Germinal center (tissue), 1 donor: ENCODE results near the gene MAB21L4.

Experiments used
- DNase-seq: peaks from one replicate; pipeline ENCODE4 v3.0.0; 2012; ENCODE audit warnings: mixed read lengths, low spot score

Gene MAB21L4

DNA sequence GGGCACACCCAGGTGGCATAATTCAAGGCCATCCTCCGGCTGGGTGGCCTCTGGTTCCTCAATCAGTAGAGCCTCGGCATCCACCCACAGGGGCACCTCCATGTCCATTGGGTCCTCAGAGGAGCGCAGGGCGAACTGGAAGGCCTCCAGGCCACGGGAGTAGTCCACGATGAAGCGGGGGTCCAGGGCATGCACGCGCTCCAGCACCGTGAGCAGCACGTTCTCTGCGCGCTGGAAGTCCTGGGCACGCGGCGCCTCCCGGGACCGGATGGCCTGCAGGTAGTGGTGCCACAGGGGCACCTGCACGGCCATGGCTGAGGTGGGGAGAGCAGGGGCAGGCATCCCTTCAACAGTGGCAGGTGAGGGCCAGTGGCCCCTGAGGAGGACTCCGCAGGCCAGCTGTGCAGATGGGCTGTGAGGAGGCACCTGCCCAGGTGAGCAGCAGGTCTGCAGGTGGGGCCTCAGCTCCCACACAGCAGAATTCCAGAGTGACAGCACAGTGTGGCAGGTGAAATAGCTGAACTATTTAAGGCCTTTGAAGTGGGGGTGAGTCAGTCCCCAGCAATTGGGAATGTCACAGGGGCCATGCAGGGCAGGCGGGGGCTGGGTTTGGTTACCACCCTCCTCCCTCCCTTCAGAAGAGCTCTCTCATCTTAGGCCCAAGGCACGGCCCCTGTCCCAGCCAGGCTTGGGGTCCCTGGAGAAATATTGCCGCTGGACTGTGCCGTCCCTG, at the start of gene MAB21L4:
Gene MAB21L4 (minus strand): TSS at position 501 of the 733 bp plus-strand sequence. CDS start 159 bp downstream, at position 342.
- no peak for DNase-seq

DNA sequence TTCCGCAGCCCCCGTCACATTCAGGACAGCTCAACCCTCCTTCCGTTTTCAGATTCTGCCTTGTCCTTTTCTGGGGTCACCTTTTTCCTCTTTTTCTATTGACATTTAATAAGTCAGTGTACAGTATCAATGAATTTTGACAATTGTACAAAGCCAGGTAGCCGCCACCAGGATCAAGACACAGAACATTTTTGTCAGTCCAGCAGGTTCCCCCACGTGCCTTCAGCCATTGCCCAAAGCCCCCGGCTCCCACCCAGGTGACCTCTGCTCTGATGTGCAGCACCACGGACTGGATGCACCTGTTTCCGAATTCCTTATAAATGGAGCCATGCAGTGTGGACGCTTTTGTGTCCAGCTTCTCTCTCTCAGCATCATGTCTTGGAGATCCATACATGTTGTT, 40.1 kb upstream of the MAB21L4 start:
- no peak for DNase-seq

- DNase-seq: no peak
Measured at GRCh38 chr2:240935103-240935876, 39.3 kb upstream of the MAB21L4 start.

GRCh38 chr2:240934701-240935102, 38.7 kb upstream of the MAB21L4 start:
- no peak for DNase-seq

GRCh38 chr2:240933966-240934700, 38.2 kb upstream of the MAB21L4 start:
- DNase-seq: no peak

DNA sequence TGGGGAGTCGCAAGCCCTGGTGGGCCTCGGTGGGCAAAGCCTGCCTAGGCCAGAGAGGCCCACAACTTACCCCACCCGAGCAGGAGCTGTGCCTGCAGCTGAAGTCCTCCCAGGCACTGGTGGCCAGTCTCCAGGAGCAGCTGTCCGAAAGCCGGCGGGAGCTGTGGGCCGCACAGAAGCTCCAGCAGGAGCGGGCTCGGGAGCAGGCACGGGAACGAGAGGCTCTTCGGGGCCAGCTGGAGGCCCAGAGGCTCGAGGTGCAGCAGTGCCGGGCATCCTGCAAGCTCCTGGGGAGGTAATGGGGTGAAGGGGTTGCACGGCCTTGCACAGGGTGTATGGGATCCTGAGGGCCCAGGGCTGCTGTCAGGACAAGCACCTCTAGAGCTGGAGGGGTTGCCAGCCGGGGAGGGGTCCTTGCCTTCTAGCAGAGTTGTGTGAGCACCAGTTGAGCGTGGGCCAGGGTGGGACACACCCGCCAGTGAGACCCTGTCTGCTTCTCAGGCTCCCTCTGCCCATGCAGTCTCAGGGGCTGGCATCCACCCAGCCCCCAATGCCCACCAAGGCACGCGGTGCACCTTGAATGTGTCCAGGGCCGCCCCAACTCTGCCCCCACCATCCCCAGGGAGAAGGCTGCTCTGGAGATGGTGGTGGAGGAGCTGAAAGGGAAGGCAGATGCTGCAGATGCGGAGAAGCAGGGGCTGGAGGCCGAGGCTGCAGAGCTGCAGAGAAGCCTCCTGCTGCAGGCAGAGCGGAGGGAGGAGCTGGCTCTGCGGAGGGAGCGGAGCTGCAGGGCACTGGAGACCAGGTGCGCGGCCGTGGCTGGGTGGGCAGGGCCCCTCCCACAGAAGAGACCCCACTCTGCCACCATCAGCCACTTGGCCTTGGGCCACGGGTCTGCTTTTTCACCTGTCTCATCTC, 37.4 kb upstream of the MAB21L4 start:
- DNase-seq: no peak

DNA sequence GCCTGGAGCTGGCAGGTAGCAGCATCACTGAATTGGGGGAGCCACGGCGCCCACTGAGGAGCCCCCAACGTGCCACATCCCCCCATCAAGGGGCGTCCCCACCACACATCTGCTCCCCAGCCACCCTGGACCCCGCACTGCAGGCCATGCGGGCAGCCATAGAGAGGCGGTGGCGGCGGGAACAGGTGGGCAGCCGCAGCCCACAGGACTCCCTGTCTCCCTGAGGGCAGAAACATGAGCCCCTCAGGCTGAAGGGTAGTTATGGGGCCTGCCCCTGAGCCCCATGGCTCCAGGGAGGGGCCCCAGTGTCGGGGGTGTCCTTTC, 36.7 kb upstream of the MAB21L4 start:
- no peak for DNase-seq

DNA sequence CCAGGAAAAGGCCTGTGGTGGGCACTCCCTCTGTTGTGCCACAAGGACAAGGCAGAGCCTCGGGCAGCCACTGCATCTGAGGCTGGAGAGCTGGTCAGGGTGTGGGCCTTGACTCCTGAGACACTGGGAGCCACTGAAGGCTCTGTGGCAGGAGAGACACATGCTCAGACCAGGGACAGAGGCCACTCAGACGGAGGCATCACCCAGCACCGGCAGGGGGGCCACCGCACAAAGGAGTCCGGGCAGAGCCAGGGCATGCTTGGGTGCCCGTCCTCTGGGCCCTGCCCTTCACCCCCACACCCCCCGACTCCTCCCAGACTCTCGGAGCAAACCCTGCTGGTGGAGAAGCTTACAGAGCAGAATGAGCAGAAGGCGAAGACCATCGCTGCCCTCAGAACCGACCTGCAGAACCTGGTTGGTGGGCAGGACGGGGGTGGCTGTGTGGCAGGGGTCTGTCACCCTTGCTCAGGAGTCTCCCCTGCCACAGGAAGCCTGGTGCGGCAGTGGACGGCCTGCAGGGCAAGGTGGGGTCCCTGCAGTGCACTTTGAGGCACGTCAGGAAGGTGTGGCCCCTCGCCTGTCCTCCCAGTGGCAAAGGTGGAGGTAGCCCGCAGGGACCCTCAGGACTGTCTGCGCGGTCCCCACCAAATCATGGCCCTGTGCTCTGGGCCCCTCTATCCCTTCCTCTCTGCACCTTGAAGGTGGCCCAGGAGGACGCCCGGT, 36.2 kb upstream of the MAB21L4 start:
- no peak for DNase-seq

GRCh38 chr2:240931319-240931949, 35.5 kb upstream of the MAB21L4 start:
- DNase-seq: no peak

- DNase-seq: no peak
Measured at GRCh38 chr2:240930631-240931318, 34.8 kb upstream of the MAB21L4 start.

- DNase-seq: no peak
Measured at GRCh38 chr2:240930096-240930630, 34.2 kb upstream of the MAB21L4 start.

GRCh38 chr2:240929364-240930095, 33.6 kb upstream of the MAB21L4 start:
- no peak for DNase-seq

- no peak for DNase-seq
Measured at GRCh38 chr2:240928476-240929363, 32.8 kb upstream of the MAB21L4 start.

- DNase-seq: no peak
Measured at GRCh38 chr2:240927390-240927781, 31.4 kb upstream of the MAB21L4 start.

- no peak for DNase-seq
Measured at GRCh38 chr2:240926516-240927389, 30.8 kb upstream of the MAB21L4 start.

- no peak for DNase-seq
Measured at GRCh38 chr2:240925568-240926515, 29.9 kb upstream of the MAB21L4 start.
